HepG2 (cell line): ENCODE data around the gene BCL2L11. TPM values are rescaled to one million over a fixed set of nuclear protein-coding genes. Genes with fewer than 3 reads are reported as not detected.

Experiments
- ATF1 ChIP-seq: IDR thresholded peaks from 2 replicates; pipeline ENCODE4 v1.6.1; 2016; ENCODE audit warnings: mild to moderate bottlenecking, control low read depth
- CBX5 ChIP-seq: sonication (generic); formaldehyde crosslinking; IDR thresholded peaks from 2 replicates; pipeline ENCODE4 v1.4.0; 2020; ENCODE audit warnings: missing genetic modification reagents, borderline replicate concordance
- FIP1L1 ChIP-seq: fragments of 200-400 bp; formaldehyde crosslinking; IDR thresholded peaks from 2 replicates; pipeline ENCODE4 v1.6.1; 2018; ENCODE audit warnings: low read depth, mild to moderate bottlenecking, low read length, moderate library complexity, borderline replicate concordance; ENCODE audit not compliant: insufficient read depth
- HIVEP1 ChIP-seq: sonication (generic); formaldehyde crosslinking; IDR thresholded peaks from 2 replicates; pipeline ENCODE4 v1.4.0; 2020; ENCODE audit warnings: mild to moderate bottlenecking, missing genetic modification reagents
- HNF4G ChIP-seq, 2 experiments: sonication (generic) in 1 of 2; formaldehyde crosslinking in 1 of 2; IDR thresholded peaks; 2 replicates each; pipeline versions ENCODE4 v1.4.0 to v1.6.1; 2011 to 2020; ENCODE audit warnings: borderline replicate concordance in 2 of 2, low read depth in 2 of 2, mild to moderate bottlenecking in 2 of 2, low read length in 1 of 2, missing genetic modification reagents in 1 of 2, moderate library complexity in 1 of 2
- KLF12 ChIP-seq: sonication (generic); formaldehyde crosslinking; IDR thresholded peaks from 2 replicates; pipeline ENCODE4 v1.4.0; 2020; ENCODE audit warnings: missing genetic modification reagents, borderline replicate concordance
- MAFF ChIP-seq: IDR thresholded peaks from 2 replicates; pipeline ENCODE4 v1.6.1; 2011; ENCODE audit warnings: low read depth, low read length, improper control_type of control experiment
- MAFG ChIP-seq: sonication (generic); formaldehyde crosslinking; IDR thresholded peaks from 2 replicates; pipeline ENCODE4 v1.5.1; 2020; ENCODE audit warnings: mild to moderate bottlenecking, missing genetic modification reagents
- MIER2 ChIP-seq: IDR thresholded peaks from 2 replicates; pipeline ENCODE4 v1.6.1; 2016; ENCODE audit warnings: missing biosample characterization, missing genetic modification reagents
- NFRKB ChIP-seq: fragments of 450-650 bp; IDR thresholded peaks from 2 replicates; pipeline ENCODE4 v1.6.1; 2017
- NFYB ChIP-seq: sonication (generic); formaldehyde crosslinking; IDR thresholded peaks from 2 replicates; pipeline ENCODE4 v1.4.0; 2020; ENCODE audit warnings: missing genetic modification reagents
- PHB2 ChIP-seq: fragments of 450-650 bp; IDR thresholded peaks from 2 replicates; pipeline ENCODE4 v1.6.1; 2018; ENCODE audit not compliant: partially characterized antibody
- PREB ChIP-seq: sonication (generic); formaldehyde crosslinking; IDR thresholded peaks from 2 replicates; pipeline ENCODE4 v1.4.0; 2020; ENCODE audit warnings: missing genetic modification reagents
- SMARCC2 ChIP-seq: fragments of 450-650 bp; IDR thresholded peaks from 2 replicates; pipeline ENCODE4 v1.6.1; 2017; ENCODE audit warnings: antibody characterized with exemption, mild to moderate bottlenecking
- TARDBP ChIP-seq: sonication (generic); formaldehyde crosslinking; IDR thresholded peaks from 2 replicates; pipeline ENCODE4 v1.8.0; 2022; ENCODE audit warnings: mild to moderate bottlenecking, missing genetic modification reagents
- TOPORS ChIP-seq: sonication (generic); formaldehyde crosslinking; IDR thresholded peaks from 2 replicates; pipeline ENCODE4 v1.8.0; 2023; ENCODE audit warnings: mild to moderate bottlenecking, missing genetic modification reagents
- ZBTB14 ChIP-seq: sonication (generic); formaldehyde crosslinking; IDR thresholded peaks from 2 replicates; pipeline ENCODE4 v1.4.0; 2020; ENCODE audit warnings: missing genetic modification reagents
- ZBTB33 ChIP-seq: sonication (generic); formaldehyde crosslinking; IDR thresholded peaks from 2 replicates; pipeline ENCODE4 v1.4.0; 2020; ENCODE audit warnings: missing genetic modification reagents
- ZNF143 ChIP-seq: sonication (generic); formaldehyde crosslinking; IDR thresholded peaks from 2 replicates; pipeline ENCODE4 v1.4.0; 2020; ENCODE audit warnings: missing genetic modification reagents
- ZNF180 ChIP-seq: sonication (generic); formaldehyde crosslinking; IDR thresholded peaks from 2 replicates; pipeline ENCODE4 v1.4.0; 2020; ENCODE audit warnings: low read depth, missing genetic modification reagents, borderline replicate concordance
- ZNF609 ChIP-seq: sonication (generic); formaldehyde crosslinking; IDR thresholded peaks from 2 replicates; pipeline ENCODE4 v1.4.0; 2020; ENCODE audit warnings: mild to moderate bottlenecking, missing genetic modification reagents, borderline replicate concordance
- ZNF768 ChIP-seq: sonication (generic); formaldehyde crosslinking; IDR thresholded peaks from 2 replicates; pipeline ENCODE4 v1.4.0; 2020; ENCODE audit warnings: missing genetic modification reagents
- ZSCAN20 ChIP-seq: sonication (generic); formaldehyde crosslinking; IDR thresholded peaks from 2 replicates; pipeline ENCODE4 v1.4.0; 2020; ENCODE audit warnings: missing genetic modification reagents, mild to moderate bottlenecking, borderline replicate concordance
- polyA plus RNA-seq, 8 experiments: library from polyadenylated mRNA; depleted of rRNA in 3 of 8; stranded (reverse) in 7 of 8; unstranded in 1 of 8; fragments of >200 nt; fragmentation: Illumina TruSeq in 4 of 8; extraction: Trizol in 4 of 8; gene quantifications; 2 replicates each; pipeline versions ENCODE4 v1.2.1 to v1.2.3, GENCODE V29; 2011 to 2016; ENCODE audit warnings: low read depth in 4 of 8, missing spikeins in 1 of 8, mixed read lengths in 1 of 8; ENCODE audit not compliant: insufficient read depth in 1 of 8
- total RNA-seq, 5 experiments: library from RNA; depleted of rRNA; stranded (reverse); fragments of >200 nt; fragmentation: Illumina TruSeq; extraction: Trizol; gene quantifications; 2 replicates each; pipeline ENCODE4 v1.2.3, GENCODE V29; 2016; ENCODE audit warnings: low read depth in 1 of 5

Gene BCL2L11
- total and polyA plus RNA-seq, 2 of the 13 experiments (the other 11 are each of a cell fraction or from before 2014, with no cell fraction given): 6.1 to 9.7 TPM

DNA sequence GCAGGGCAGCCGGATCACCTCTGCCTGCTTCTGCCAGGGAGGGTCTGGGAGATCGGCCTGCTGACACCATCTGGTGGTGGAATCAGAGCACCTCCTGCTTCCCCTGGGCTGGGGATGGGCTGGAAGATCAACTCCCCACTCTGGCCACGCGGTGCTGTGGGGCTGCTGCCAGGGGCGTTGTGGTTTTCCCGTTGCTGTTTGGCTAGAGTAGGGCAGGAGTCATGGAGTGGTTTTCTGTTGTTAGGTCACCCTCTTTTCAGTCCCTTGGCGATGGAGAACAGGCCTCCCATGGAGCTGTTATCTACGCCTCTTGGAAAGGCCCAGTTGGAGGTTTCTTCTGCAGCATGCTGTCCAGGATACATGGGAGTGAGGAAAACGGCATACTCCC, 15.2 kb downstream of the BCL2L11 start (continued):
- TF ChIP-seq ZBTB33 (CRISPR knock-in tag): peak; percentile 90
- TF ChIP-seq ZNF768 (CRISPR knock-in tag): no peak; the same call in 1 of the 2 replicates
- 0 out of 2 replicates have a peak, but pooled peaks have one; percentile 59 for TF ChIP-seq PREB (CRISPR knock-in tag)
- no peak for TF ChIP-seq ZSCAN20
- TF ChIP-seq TARDBP (CRISPR knock-in tag): peak; percentile 12; the same call in 1 of the 2 replicates
- no peak for TF ChIP-seq HNF4G (IDR thresholded peaks at IDR 0.05; ENCODE audit: borderline replicate concordance, low read depth, low read length)
- TF ChIP-seq HNF4G (CRISPR knock-in tag; IDR thresholded peaks at IDR 0.05; ENCODE audit: borderline replicate concordance, low read depth): no peak
- TF ChIP-seq FIP1L1: no peak
- no peak for TF ChIP-seq KLF12 (CRISPR knock-in tag)
- TF ChIP-seq ATF1 (CRISPR knock-in tag): no peak
- TF ChIP-seq MIER2: no peak
- TF ChIP-seq ZNF180 (CRISPR knock-in tag): no peak
- no peak for TF ChIP-seq ZNF609 (CRISPR knock-in tag)
- TF ChIP-seq NFRKB: no peak
- TF ChIP-seq ZNF143 (CRISPR knock-in tag): no peak
- TF ChIP-seq TOPORS (CRISPR knock-in tag): 0 out of 2 replicates have a peak, but pooled peaks have one; percentile 9
- TF ChIP-seq HIVEP1 (CRISPR knock-in tag): no peak
- no peak for TF ChIP-seq CBX5 (CRISPR knock-in tag)
- TF ChIP-seq MAFF: no peak
- no peak for TF ChIP-seq NFYB (CRISPR knock-in tag)
- no peak for TF ChIP-seq MAFG (CRISPR knock-in tag)
- TF ChIP-seq ZBTB14: 0 out of 2 replicates have a peak, but pooled peaks have one; percentile 40
- no peak for TF ChIP-seq PHB2
- TF ChIP-seq SMARCC2: no peak
